Esophagus (tissue), 2 donors: ENCODE results near the gene PNMA5. TPM values are rescaled to one million over a fixed set of nuclear protein-coding genes. Genes with fewer than 3 reads are reported as not detected.

Source experiments
- H3K27ac ChIP-seq, 2 donors: one replicate each; pipeline ENCODE4 v1.5.1; 2013; ENCODE audit warnings: low read depth in 2 of 2, mild to moderate bottlenecking in 2 of 2, inconsistent platforms in 1 of 2, low read length in 1 of 2, moderate library complexity in 1 of 2
- H3K27me3 ChIP-seq, 2 donors: one replicate each; pipeline ENCODE4 v1.6.1; 2013; ENCODE audit warnings: low read length in 2 of 2, control low read depth in 1 of 2, mild to moderate bottlenecking in 1 of 2; ENCODE audit not compliant: insufficient read depth in 2 of 2, control insufficient read depth in 1 of 2
- H3K36me3 ChIP-seq, 2 donors: one replicate each; pipeline ENCODE4 v1.6.1; 2013; ENCODE audit warnings: low read length in 1 of 2; ENCODE audit not compliant: control insufficient read depth in 2 of 2, insufficient read depth in 2 of 2
- H3K4me1 ChIP-seq, 2 donors: one replicate each; pipeline ENCODE4 v1.6.1; 2013; ENCODE audit warnings: low read length in 1 of 2; ENCODE audit not compliant: control insufficient read depth in 2 of 2, insufficient read depth in 2 of 2
- H3K4me3 ChIP-seq, 2 donors: one replicate each; pipeline ENCODE4 v1.5.1; 2013; ENCODE audit warnings: low read length in 2 of 2, mild to moderate bottlenecking in 2 of 2, low read depth in 1 of 2, moderate library complexity in 1 of 2
- H3K9me3 ChIP-seq, 2 donors: one replicate each; pipeline ENCODE4 v1.6.1; 2013; ENCODE audit warnings: mild to moderate bottlenecking in 2 of 2, low read depth in 1 of 2, low read length in 1 of 2, moderate library complexity in 1 of 2; ENCODE audit not compliant: control insufficient read depth in 2 of 2, insufficient read depth in 1 of 2
- WGBS, 2 donors: extraction: QIAGEN DNeasy Blood & Tissue Kit; methylation state at CpG; one replicate each; pipeline ENCODE4 v1.1.7; 2013; 5-methylcytosine and 5-hydroxymethylcytosine counted together
- polyA plus RNA-seq, 2 donors: library from polyadenylated mRNA; stranded (reverse); fragments of 200-250 nt; gene quantifications; one replicate each; pipeline ENCODE4 v1.2.3, GENCODE V29; 2013
- donor health status: healthy with polysubstance abuse.
- donor health status: Bipolar disorder and iron deficiency.

Gene PNMA5
- polyA plus RNA-seq, 2 donors, result not detected

DNA sequence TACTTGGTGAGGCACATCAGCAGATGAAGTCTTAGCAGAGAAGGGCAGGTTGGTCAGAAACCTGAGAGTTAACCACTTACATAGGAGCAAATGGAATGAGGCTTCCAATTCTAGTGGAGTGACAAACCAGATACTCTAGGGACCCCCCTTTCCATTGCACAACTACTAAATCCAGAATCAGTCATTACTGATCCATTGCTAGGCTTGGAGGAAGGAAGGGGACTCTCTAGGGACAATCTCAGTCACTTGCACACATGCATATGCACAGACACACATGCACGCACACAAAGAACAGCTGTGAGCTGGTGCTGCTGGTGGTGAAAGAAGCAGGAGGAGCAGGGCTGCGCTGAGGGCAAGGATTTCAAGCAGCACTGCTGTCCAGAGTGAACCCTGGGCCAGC lies 25.7 kb downstream of the PNMA5 start:
- 78 to 96% methylated on average over 2 of the region's 2 CpGs for WGBS, 2 donors
- Histone ChIP-seq H3K36me3 (peaks cover 3 to 40% of the 10 kb centered on the region in 2 donors), H3K27me3 (peaks cover 0 to 5% of the 10 kb centered on the region in 2 donors), H3K4me1 (no peaks in the 10 kb centered on the region), H3K9me3 (no peaks in the 10 kb centered on the region), H3K27ac (no peak overlapping the region), H3K4me3 (no peak overlapping the region)

DNA sequence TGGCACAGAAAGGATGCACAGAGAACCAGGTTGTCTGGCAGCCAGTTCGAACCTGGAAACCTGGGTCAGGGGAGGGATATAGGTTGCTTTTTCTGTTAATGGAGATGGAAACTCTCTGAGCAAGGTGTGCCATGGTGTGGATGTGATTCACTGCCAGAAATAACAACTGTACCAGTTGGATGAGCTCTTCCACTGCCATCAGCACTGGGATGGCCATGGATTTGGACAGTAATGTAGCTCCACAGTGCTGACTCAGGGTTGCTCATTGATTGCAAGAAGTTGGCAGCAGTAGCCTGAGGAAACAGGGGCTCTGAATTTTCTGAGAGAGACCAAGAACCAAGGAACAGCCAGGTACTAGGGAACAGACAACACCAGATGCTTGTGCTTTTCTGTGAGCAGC lies 33.8 kb downstream of the PNMA5 start:
- no peaks in the 10 kb centered on the region for H3K9me3 ChIP-seq
- H3K36me3 ChIP-seq, result peaks cover 3 to 27% of the 10 kb centered on the region in 2 donors
- H3K4me3 ChIP-seq, result no peak overlapping the region
- H3K27me3 ChIP-seq, result no peaks in the 10 kb centered on the region
- H3K4me1 ChIP-seq, result no peaks in the 10 kb centered on the region
- WGBS, 2 donors, result 68 to 89% methylated on average over 1 of the region's 1 CpG
- no peak overlapping the region for H3K27ac ChIP-seq

DNA sequence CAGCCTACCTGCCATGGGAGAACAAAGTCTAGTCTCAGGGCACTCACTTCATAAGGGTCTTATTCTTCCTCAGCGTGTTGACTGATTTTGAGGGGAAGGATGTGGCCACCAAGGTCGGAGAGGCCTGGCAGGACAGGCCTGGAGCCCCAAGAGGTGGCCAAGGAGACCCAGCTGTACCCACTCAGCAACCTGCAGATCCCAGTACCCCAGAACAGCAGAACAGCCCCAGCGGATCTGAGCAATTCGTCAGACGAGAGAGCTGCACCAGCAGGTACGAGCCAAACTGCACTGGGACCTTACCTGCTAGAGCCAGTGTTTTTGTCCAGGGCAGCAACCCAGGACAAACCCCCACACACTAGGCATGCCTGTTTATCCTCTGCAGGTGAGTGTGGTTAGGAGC lies 34.3 kb downstream of the PNMA5 start:
- Histone ChIP-seq H3K4me3 (no peak overlapping the region), H3K9me3 (no peaks in the 10 kb centered on the region), H3K4me1 (no peaks in the 10 kb centered on the region), H3K27ac (no peak overlapping the region), H3K36me3 (peaks cover 3 to 25% of the 10 kb centered on the region in 2 donors), H3K27me3 (no peaks in the 10 kb centered on the region)
- WGBS, 2 donors, result 75 to 88% methylated on average over 6 of the region's 6 CpGs

DNA sequence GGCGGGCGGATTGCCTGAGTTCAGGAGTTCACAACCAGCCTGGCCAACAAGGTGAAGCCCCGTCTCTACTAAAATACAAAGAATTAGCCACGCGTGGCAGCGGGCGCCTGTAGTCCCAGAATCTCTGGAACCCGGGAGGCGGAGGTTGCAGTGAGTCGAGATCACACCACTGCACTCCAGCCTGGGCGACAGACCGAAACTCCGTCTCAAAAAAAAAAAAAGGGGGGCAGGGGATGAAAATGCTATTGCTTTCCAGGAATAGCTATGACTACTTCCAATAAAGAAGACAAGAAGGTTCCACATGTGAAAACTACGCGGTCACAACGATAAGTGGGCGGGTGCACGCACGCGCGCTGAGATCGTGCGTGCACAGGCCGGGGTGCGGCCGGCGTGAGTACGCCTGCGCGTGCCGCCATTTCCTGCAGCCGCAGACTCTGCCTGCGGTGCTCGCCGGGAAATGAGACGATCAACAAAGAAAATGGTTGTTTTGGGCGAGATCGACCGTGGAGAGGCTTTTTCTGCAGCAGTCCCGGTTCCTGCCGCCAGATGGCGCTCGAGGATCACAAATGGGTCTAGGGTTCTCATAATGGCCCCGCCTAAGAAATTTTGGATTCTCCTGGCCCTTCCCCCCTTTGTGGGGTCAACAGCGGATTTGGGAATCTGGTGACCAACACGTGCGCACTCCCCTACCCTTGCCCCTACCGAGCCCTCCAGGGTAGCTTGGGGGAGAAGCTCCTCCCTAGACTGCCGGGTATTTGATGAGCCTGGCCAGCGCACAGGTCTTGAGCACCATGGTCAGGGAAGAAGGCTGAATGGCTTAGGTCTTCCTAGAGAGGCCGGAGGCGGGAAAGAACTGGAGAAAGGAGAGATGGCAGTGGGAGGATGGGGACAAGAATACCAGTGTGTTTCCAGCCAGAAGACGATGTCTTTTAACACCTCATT lies 35.1 kb downstream of the PNMA5 start:
- peaks cover 2 to 17% of the 10 kb centered on the region in 2 donors for H3K36me3 ChIP-seq
- 32 to 34% methylated on average over 53 of the region's 53 CpGs for WGBS, 2 donors
- no peak overlapping the region for H3K4me3 ChIP-seq
- peak overlapping the region; percentile 14 to 69 for H3K27ac ChIP-seq
- H3K4me1 ChIP-seq, result no peaks in the 10 kb centered on the region
- H3K9me3 ChIP-seq, result no peaks in the 10 kb centered on the region
- H3K27me3 ChIP-seq, result no peaks in the 10 kb centered on the region

DNA sequence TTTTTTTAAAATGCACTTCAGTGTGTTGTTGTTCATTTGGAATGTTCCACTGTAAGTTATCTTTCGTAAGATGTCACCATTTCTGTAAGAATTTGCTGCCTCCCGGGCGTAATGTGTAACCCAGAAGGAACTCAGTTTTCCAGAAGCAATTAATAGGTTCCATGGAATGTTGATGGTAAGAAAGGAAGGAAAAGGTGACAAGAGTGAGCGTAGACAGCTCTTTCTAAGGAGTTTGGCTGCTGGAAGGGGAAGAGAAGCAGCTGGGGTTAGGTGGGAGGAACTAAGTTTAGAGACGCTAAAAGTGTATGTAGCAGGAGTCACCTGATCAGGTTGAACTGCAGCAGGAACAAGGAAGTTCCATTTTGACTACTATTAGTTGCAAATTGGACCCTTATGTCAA lies 35.9 kb downstream of the PNMA5 start:
- H3K4me1 ChIP-seq, result no peaks in the 10 kb centered on the region

DNA sequence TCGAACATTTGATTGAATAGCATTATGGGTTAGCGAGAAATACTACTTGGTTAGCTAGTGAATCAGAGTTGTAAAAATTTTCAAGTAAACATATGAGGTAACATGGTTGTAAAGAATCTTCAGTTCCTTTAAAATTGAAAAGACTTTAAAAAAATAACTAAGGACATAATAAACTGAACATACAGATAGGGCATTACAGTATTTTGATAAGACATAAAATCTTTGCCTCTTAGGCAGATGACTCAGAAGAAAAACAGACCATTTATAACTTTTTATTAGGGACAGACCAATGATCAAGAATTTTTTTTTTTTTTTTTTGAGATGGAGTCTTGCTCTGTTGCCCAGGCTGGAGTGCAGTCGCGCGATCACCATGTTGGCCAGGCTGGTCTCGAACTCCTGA lies 43.1 kb downstream of the PNMA5 start:
- no peak overlapping the region for H3K27ac ChIP-seq
- H3K4me3 ChIP-seq, result no peak overlapping the region
- WGBS, 2 donors, result 91 to 96% methylated on average over 6 of the region's 6 CpGs
- H3K36me3 ChIP-seq, result peaks cover 0 to 10% of the 10 kb centered on the region in 2 donors
- no peaks in the 10 kb centered on the region for H3K4me1 ChIP-seq
- no peaks in the 10 kb centered on the region for H3K27me3 ChIP-seq
- no peaks in the 10 kb centered on the region for H3K9me3 ChIP-seq

More for the DNA sequence above, 35.9 kb downstream of the PNMA5 start:
- H3K9me3 ChIP-seq, result no peaks in the 10 kb centered on the region
- peaks cover 0 to 11% of the 10 kb centered on the region in 2 donors for H3K36me3 ChIP-seq
- WGBS, 2 donors, result 80 to 90% methylated on average over 5 of the region's 5 CpGs
- no peak overlapping the region for H3K4me3 ChIP-seq
- H3K27me3 ChIP-seq, result no peaks in the 10 kb centered on the region
- H3K27ac ChIP-seq, result peak overlapping the region; percentile 14 to 69

DNA sequence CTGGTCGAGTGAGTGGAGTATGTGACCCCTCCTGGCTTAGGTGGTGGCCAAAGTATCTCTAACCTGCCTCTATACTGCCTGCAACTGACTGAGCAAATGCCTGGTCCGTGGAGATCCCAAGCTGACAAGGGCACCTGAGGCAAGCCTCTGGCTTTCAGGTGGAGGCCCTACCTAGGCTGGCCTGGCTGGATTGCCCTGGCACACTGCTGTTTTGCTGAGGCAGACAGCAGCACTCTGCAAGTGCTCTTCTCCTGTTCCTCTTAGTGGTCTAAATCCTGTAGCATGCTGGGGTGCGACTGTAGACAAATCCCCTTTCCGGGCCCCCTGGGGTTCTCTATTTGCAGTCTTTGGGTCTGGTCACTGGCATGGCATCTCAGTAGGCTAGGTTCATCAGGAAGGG lies 44.8 kb downstream of the PNMA5 start:
- 58 to 61% methylated on average over 4 of the region's 4 CpGs for WGBS, 2 donors
- H3K4me1 ChIP-seq, result no peaks in the 10 kb centered on the region
- H3K4me3 ChIP-seq, result no peak overlapping the region
- H3K9me3 ChIP-seq, result no peaks in the 10 kb centered on the region
- no peak overlapping the region for H3K27ac ChIP-seq
- peaks cover 0 to 18% of the 10 kb centered on the region in 2 donors for H3K36me3 ChIP-seq
- no peaks in the 10 kb centered on the region for H3K27me3 ChIP-seq

DNA sequence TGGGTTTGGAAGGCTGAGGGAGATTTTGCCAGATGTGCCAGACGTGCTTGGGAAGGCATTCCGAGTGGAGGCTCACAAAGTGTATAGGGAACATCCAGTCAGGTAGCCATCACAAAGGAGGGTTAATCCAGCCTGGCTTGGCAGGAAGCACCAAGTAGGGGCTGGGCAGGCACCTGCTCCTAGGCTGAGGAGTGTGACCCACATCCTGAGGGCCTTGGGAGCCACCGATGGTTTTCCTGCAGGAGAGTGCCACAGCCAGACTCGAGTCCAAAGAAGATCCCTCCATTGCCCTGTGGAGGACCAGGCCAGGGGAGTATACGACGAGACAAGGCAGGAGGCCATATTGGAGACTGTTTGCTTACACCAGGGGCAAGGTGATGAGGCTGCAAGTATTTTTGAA lies 47.2 kb downstream of the PNMA5 start:
- peaks cover 0 to 20% of the 10 kb centered on the region in 2 donors for H3K36me3 ChIP-seq
- 87 to 93% methylated on average over 6 of the region's 6 CpGs for WGBS, 2 donors
- H3K4me3 ChIP-seq, result no peak overlapping the region
- no peaks in the 10 kb centered on the region for H3K9me3 ChIP-seq
- H3K27me3 ChIP-seq, result no peaks in the 10 kb centered on the region
- no peak overlapping the region for H3K27ac ChIP-seq
- H3K4me1 ChIP-seq, result no peaks in the 10 kb centered on the region

DNA sequence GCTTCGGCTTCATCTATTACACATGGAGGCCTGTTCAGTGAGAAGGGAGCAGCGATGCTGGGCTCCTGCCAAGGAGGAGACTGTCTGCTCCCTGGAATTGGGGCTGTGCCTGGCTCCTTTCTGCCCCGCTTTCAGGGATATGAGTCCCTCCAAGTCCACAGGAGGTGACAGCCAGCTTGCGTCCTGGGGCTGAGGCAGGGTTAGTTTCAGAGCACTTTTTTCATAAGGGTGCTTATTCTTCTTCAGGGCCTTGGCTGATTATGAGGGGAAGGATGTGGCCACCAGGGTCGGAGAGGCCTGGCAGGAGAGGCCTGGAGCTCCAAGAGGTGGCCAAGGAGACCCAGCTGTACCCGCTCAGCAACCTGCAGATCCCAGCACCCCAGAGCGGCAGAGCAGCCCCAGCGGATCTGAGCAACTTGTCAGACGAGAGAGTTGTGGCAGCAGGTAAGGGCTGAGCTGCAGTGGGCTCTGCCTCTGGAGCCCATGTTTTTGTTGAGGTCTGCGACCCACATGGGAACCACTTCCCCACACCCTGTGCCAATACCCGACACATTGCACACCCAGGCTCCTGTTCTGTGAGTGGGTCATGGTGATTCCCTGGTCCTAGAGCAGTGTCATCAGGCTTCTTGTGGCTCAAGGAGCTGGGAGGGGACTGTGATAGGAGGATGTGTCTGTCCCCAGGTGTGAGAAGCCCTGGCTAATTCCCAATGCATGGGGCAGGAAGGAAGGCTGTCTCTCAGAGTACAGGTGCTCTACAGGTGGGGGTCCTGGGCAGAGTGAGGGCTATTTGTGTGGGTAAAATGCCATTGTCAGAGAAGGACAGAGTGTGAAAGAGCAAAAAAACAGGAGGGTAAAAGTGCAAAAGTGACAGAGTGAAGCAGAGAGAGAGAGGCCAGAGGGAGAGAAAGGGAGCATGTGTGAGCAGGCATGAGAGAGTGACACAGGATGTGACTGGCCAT lies 48.6 kb downstream of the PNMA5 start:
- peaks cover 0 to 20% of the 10 kb centered on the region in 2 donors for H3K36me3 ChIP-seq
- H3K4me1 ChIP-seq, result no peaks in the 10 kb centered on the region
- H3K9me3 ChIP-seq, result no peaks in the 10 kb centered on the region
- H3K27me3 ChIP-seq, result no peaks in the 10 kb centered on the region
- 83 to 94% methylated on average over 11 of the region's 11 CpGs for WGBS, 2 donors
- H3K27ac ChIP-seq, result no peak overlapping the region
- H3K4me3 ChIP-seq, result no peak overlapping the region
